ENCODE data around the gene GPRC5C.
A peak's percentile ranks its signal among the peaks of the same experiment; 100 is the strongest.

Gene GPRC5C

GRCh38 chr17:74439691-74440567 lies 8.0 kb downstream of the GPRC5C start:
- DNase-seq (ENCODE audit: low spot score) = peak; percentile 60
- no peak overlapping the region for H3K4me3 ChIP-seq (ENCODE audit: severe bottlenecking)
- peaks cover 9% of the 10 kb centered on the region for H3K4me1 ChIP-seq (ENCODE audit: insufficient read depth, poor library complexity, severe bottlenecking)
- no peaks in the 10 kb centered on the region for H3K36me3 ChIP-seq (ENCODE audit: low read depth)
- ATAC-seq (ENCODE audit: low read depth) = no peak
- TF ChIP-seq CTCF (IDR thresholded peaks at IDR 0.05; ENCODE audit: poor library complexity, severe bottlenecking) = no peak
- no peaks in the 10 kb centered on the region for H3K27me3 ChIP-seq (ENCODE audit: insufficient read depth, poor library complexity, severe bottlenecking)
- H3K27ac ChIP-seq (ENCODE audit: poor library complexity, severe bottlenecking) = no peak overlapping the region
- no peaks in the 10 kb centered on the region for H3K9me3 ChIP-seq (ENCODE audit: severe bottlenecking)

DNA sequence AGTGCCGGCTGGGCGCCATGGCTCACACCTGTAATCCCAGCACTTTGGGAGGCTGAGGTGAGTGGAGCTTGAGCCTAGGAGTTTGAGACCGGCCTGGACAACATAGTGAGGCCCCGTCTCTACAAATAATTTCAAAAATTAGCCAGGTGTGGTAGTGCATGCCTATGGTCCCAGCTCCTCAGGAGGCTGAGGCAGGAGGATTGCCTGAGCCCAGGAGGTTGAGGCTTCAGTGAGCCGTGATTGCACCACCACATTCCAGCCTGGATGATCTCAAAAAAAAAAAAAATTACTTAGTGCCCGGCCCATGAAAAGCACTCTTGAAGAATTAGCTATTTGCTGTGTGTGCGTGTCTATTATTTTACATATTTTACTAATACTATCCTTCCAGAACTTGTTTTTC lies 9.6 kb downstream of the GPRC5C start:
- Histone ChIP-seq H3K36me3 (ENCODE audit: low read depth) (no peaks in the 10 kb centered on the region), H3K27ac (ENCODE audit: poor library complexity, severe bottlenecking) (no peak overlapping the region), H3K9me3 (ENCODE audit: severe bottlenecking) (no peaks in the 10 kb centered on the region), H3K27me3 (ENCODE audit: insufficient read depth, poor library complexity, severe bottlenecking) (no peaks in the 10 kb centered on the region), H3K4me1 (ENCODE audit: insufficient read depth, poor library complexity, severe bottlenecking) (peaks cover 10% of the 10 kb centered on the region), H3K4me3 (ENCODE audit: severe bottlenecking) (no peak overlapping the region)
- TF ChIP-seq CTCF (IDR thresholded peaks at IDR 0.05; ENCODE audit: poor library complexity, severe bottlenecking) = no peak
- DNase-seq (ENCODE audit: low spot score) (no peak), ATAC-seq (ENCODE audit: low read depth) (no peak)

DNA sequence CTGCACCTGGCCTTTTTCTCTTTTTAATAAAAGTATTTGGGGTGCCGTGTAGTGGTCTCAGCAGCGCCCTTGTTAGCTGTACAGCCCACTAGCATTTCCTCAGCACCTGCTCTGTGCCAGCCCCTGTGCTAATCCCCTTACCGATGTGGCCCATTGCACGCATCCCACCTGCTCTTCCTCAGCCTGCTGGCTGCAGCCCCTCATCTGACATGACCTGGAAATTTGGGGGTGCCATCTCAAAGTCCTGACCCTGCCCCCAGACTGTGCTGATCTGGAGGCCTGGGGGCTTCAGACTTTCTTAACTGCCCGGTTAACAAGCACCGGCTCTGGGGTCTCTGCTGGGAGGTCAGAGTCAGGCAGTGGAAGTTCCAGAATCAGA lies 10.4 kb downstream of the GPRC5C start:
- H3K4me1 ChIP-seq (ENCODE audit: insufficient read depth, poor library complexity, severe bottlenecking) = peaks cover 11% of the 10 kb centered on the region
- H3K4me3 ChIP-seq (ENCODE audit: severe bottlenecking) = no peak overlapping the region
- ATAC-seq (ENCODE audit: low read depth) (no peak), DNase-seq (ENCODE audit: low spot score) (no peak)
- no peaks in the 10 kb centered on the region for H3K36me3 ChIP-seq (ENCODE audit: low read depth)
- no peaks in the 10 kb centered on the region for H3K27me3 ChIP-seq (ENCODE audit: insufficient read depth, poor library complexity, severe bottlenecking)
- no peaks in the 10 kb centered on the region for H3K9me3 ChIP-seq (ENCODE audit: severe bottlenecking)
- no peak for TF ChIP-seq CTCF (IDR thresholded peaks at IDR 0.05; ENCODE audit: poor library complexity, severe bottlenecking)
- H3K27ac ChIP-seq (ENCODE audit: poor library complexity, severe bottlenecking) = no peak overlapping the region

DNA sequence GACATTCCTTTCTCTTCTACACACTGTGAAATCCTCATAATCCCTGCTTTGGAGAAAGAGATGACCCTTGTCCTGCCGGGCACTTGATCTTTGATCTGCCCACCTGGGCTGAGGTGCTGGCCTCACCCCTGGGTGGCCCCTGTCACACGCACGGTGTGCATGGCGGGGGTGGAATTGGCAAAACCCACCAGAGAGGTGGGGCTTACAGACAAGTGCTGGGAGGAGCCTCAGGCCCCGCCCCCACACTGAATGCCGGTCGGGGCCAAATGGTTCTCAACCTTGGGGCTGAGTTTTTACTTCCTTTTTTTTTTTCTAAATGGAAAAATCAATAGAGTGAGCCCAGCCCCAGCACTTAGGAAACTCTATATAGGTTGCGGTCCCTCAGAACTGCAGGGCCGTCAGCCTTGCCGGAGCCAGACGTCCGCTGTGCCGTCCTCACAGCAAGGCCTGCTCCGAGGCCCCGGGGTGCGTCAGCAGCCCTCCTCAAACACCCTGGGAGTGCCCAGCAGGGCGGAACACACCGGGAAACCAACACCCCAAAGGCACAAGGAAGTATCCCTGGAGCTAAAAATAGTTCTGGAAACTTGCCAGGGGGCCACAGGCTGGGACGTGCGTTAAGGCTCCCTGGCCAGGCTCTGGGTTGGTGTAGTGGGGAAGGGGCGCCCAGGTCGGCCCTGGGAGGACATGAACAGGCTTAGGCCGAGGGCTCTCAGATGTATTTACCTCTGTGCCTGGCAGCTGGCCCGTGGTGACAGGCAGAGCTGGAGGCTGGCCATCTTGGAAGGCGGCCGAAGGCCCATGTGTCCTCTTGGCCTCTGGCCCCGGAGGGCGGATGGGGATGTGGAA lies 11.0 kb downstream of the GPRC5C start:
- ATAC-seq (ENCODE audit: low read depth) (peak; percentile 87), DNase-seq (ENCODE audit: low spot score) (peak; percentile 72)
- H3K9me3 ChIP-seq (ENCODE audit: severe bottlenecking) = no peaks in the 10 kb centered on the region
- H3K4me1 ChIP-seq (ENCODE audit: insufficient read depth, poor library complexity, severe bottlenecking) = peaks cover 11% of the 10 kb centered on the region
- no peaks in the 10 kb centered on the region for H3K36me3 ChIP-seq (ENCODE audit: low read depth)
- peak overlapping the region; percentile 3 for H3K4me3 ChIP-seq (ENCODE audit: severe bottlenecking)
- H3K27me3 ChIP-seq (ENCODE audit: insufficient read depth, poor library complexity, severe bottlenecking) = no peaks in the 10 kb centered on the region
- TF ChIP-seq CTCF (IDR thresholded peaks at IDR 0.05; ENCODE audit: poor library complexity, severe bottlenecking) = no peak
- peak overlapping the region; percentile 33 for H3K27ac ChIP-seq (ENCODE audit: poor library complexity, severe bottlenecking)

Measured in RWPE2 (cell line).